Stomach (tissue), 9 donors: ENCODE results near the gene ZNF609. TPM values are rescaled to one million over a fixed set of nuclear protein-coding genes. Genes with fewer than 3 reads are reported as not detected.

Experiments used
- DNase-seq, 2 donors: peaks; one replicate each; pipeline versions ENCODE4 v3.0.0 to v3.0.0-alpha.2; 2013 to 2019
- H3K27ac ChIP-seq, 5 donors: fragments of 200-600 bp in 4 of 5; sonication (generic) in 4 of 5; one replicate each; pipeline ENCODE4 v1.5.1; 2013 to 2019; ENCODE audit warnings: mild to moderate bottlenecking in 1 of 5, moderate library complexity in 1 of 5
- H3K27me3 ChIP-seq, 3 donors: fragments of 200-600 bp; sonication (generic); one replicate each; pipeline ENCODE4 v1.5.1; 2017 to 2019; ENCODE audit warnings: mixed run types in 1 of 3
- H3K36me3 ChIP-seq, 4 donors: fragments of 200-600 bp; sonication (generic); 1 replicate in 3 of 4; 2 replicates in 1 of 4; pipeline ENCODE4 v1.5.1; 2016 to 2019
- H3K4me1 ChIP-seq, 4 donors: fragments of 200-600 bp; sonication (generic); one replicate each; pipeline ENCODE4 v1.5.1; 2016 to 2019
- H3K4me3 ChIP-seq, 4 donors: fragments of 200-600 bp; sonication (generic) in 3 of 4; one replicate each; pipeline ENCODE4 v1.5.1; 2016 to 2019; ENCODE audit warnings: mild to moderate bottlenecking in 1 of 4
- H3K9me3 ChIP-seq, 4 donors: fragments of 200-600 bp; sonication (generic); one replicate each; pipeline ENCODE4 v1.5.1; 2016 to 2019
- CTCF ChIP-seq, 7 experiments: fragments of 450-650 bp in 4 of 7; fragments of 200-600 bp in 3 of 7; sonication (generic) in 3 of 7; IDR thresholded peaks; one replicate each; pipeline ENCODE4 v1.5.1; 2016 to 2019; ENCODE audit warnings: antibody characterized with exemption in 7 of 7, control low read depth in 2 of 7, mild to moderate bottlenecking in 1 of 7
- EP300 ChIP-seq: sonication (generic); formaldehyde crosslinking; IDR thresholded peaks from one replicate; pipeline ENCODE4 v1.6.1; 2017; ENCODE audit warnings: antibody characterized with exemption
- POLR2A ChIP-seq, 4 donors: fragments of 450-650 bp; IDR thresholded peaks; one replicate each; pipeline ENCODE4 v1.6.1; 2016; ENCODE audit warnings: antibody characterized with exemption in 4 of 4, control low read depth in 2 of 4, mild to moderate bottlenecking in 1 of 4, moderate library complexity in 1 of 4
- POLR2AphosphoS5 ChIP-seq, 3 donors: sonication (generic); formaldehyde crosslinking; IDR thresholded peaks; one replicate each; pipeline ENCODE4 v1.6.1; 2016; ENCODE audit warnings: antibody characterized with exemption in 3 of 3
- WGBS, 5 donors: extraction: QIAGEN DNeasy Blood & Tissue Kit in 3 of 5; methylation state at CpG; one replicate each; pipeline versions ENCODE4 v1.1.5 to v1.1.7; 2013 to 2018; 5-methylcytosine and 5-hydroxymethylcytosine counted together
- intact Hi-C: fragments of 100-400 bp; cut with DNase I; formaldehyde crosslinking; loops from one replicate; pipeline ENCODE4 v1.15.1; 2023; ENCODE audit warnings: low total_unique reads
- polyA plus RNA-seq, 3 donors: library from polyadenylated mRNA; stranded (reverse); fragments of 200-250 nt; gene quantifications; one replicate each; pipeline ENCODE4 v1.2.3, GENCODE V29; 2013
- total RNA-seq, 5 donors: library from RNA; depleted of rRNA; stranded (reverse); fragments of >200 nt; gene quantifications; one replicate each; pipeline versions ENCODE4 v1.1.0 to v1.2.3, GENCODE V29; 2014 to 2016
- donor health status: healthy with polysubstance abuse.
- donor health status: Bipolar disorder and iron deficiency.
- donor health status: healthy.

Gene ZNF609
- total and polyA plus RNA-seq, 8 donors, result 2.7 to 64.7 (median 27.0) TPM

GRCh38 chr15:64454282-64454681, 6.1 kb upstream of the ZNF609 start:
- Histone ChIP-seq H3K27ac (no peak overlapping the region), H3K4me1 (peaks cover 6 to 56% (median 30%) of the 10 kb centered on the region in 4 donors), H3K9me3 (no peaks in the 10 kb centered on the region), H3K36me3 (peaks cover 0 to 33% (median 16%) of the 10 kb centered on the region in 4 donors), H3K27me3 (no peaks in the 10 kb centered on the region), H3K4me3 (no peak overlapping the region)
- TF ChIP-seq CTCF (IDR thresholded peaks at IDR 0.05) (no peak), EP300 (no peak), POLR2AphosphoS5 (IDR thresholded peaks at IDR 0.05) (no peak), POLR2A (IDR thresholded peaks at IDR 0.05) (no peak)
- intact Hi-C loops, result no loop called here
- DNase-seq, result no peak

GRCh38 chr15:64455961-64456371, 4.4 kb upstream of the ZNF609 start:
- Histone ChIP-seq H3K9me3 (no peaks in the 10 kb centered on the region), H3K36me3 (peaks cover 0 to 26% (median 8%) of the 10 kb centered on the region in 4 donors), H3K4me1 (peaks cover 11 to 65% (median 38%) of the 10 kb centered on the region in 4 donors), H3K27ac (peak overlapping the region in 1 of 5 donors; percentile 49), H3K4me3 (no peak overlapping the region), H3K27me3 (no peaks in the 10 kb centered on the region)
- WGBS, 5 donors, result 63 to 75% (median 71%) methylated on average over 3 of the region's 3 CpGs
- no peak for TF ChIP-seq POLR2AphosphoS5 (IDR thresholded peaks at IDR 0.05)
- TF ChIP-seq POLR2A (IDR thresholded peaks at IDR 0.05), result no peak
- no peak for TF ChIP-seq EP300
- no peak for TF ChIP-seq CTCF (IDR thresholded peaks at IDR 0.05)
- DNase-seq, result peak in 1 of 2 donors; percentile 41
- intact Hi-C loops, result no loop called here

- WGBS, 5 donors, result 36 to 54% (median 40%) methylated on average over 1 of the region's 1 CpG
- Histone ChIP-seq H3K4me3 (no peak overlapping the region), H3K4me1 (peaks cover 13 to 70% (median 41%) of the 10 kb centered on the region in 4 donors), H3K9me3 (no peaks in the 10 kb centered on the region), H3K27me3 (no peaks in the 10 kb centered on the region), H3K27ac (peak overlapping the region in 2 of 5 donors; percentile 31 to 49), H3K36me3 (peaks cover 0 to 26% (median 8%) of the 10 kb centered on the region in 4 donors)
- intact Hi-C loops, result no loop called here
- TF ChIP-seq EP300, result no peak
- TF ChIP-seq CTCF (IDR thresholded peaks at IDR 0.05), result no peak
- no peak for TF ChIP-seq POLR2A (IDR thresholded peaks at IDR 0.05)
- no peak for TF ChIP-seq POLR2AphosphoS5 (IDR thresholded peaks at IDR 0.05)
- no peak for DNase-seq
Observed at GRCh38 chr15:64456634-64457108, 3.7 kb upstream of the ZNF609 start.

- H3K9me3 ChIP-seq, result no peaks in the 10 kb centered on the region
- peaks cover 33 to 75% (median 52%) of the 10 kb centered on the region in 4 donors for H3K4me1 ChIP-seq
- H3K27me3 ChIP-seq, result no peaks in the 10 kb centered on the region
- peak overlapping the region in 1 of 5 donors; percentile 88 for H3K27ac ChIP-seq
- DNase-seq, result no peak
- 47 to 60% (median 55%) methylated on average over 3 of the region's 3 CpGs for WGBS, 5 donors
- intact Hi-C loops, result no loop called here
- no peak for TF ChIP-seq POLR2A (IDR thresholded peaks at IDR 0.05)
- TF ChIP-seq CTCF (IDR thresholded peaks at IDR 0.05), result no peak
- no peak for TF ChIP-seq POLR2AphosphoS5 (IDR thresholded peaks at IDR 0.05)
- TF ChIP-seq EP300, result no peak
- peaks cover 0 to 26% (median 8%) of the 10 kb centered on the region in 4 donors for H3K36me3 ChIP-seq
- H3K4me3 ChIP-seq, result no peak overlapping the region
Observed at GRCh38 chr15:64459066-64459781, 1.2 kb upstream of the ZNF609 start.
